MM.1S (cell line): ENCODE measurements around the gene ECE1.
A peak's percentile ranks its signal among the peaks of the same experiment; 100 is the strongest.
"Not testable (repeated sequence)": the region's sequence is repeated elsewhere in the genome, so short reads cannot be mapped to it uniquely, and the experiment has no call there.

Experiments
- DNase-seq: peaks from one replicate; pipeline ENCODE4 v3.0.0-alpha.2; 2015
- H2AFZ ChIP-seq: fragments of 300-600 bp; sonication (generic); 2 replicates; pipeline ENCODE4 v1.6.0; 2016; ENCODE audit warnings: antibody characterized with exemption, low read length
- H3F3A ChIP-seq: fragments of 300-600 bp; sonication (generic); 2 replicates; pipeline ENCODE4 v1.6.1; 2016; ENCODE audit warnings: mild to moderate bottlenecking, antibody characterized with exemption, low read length, moderate library complexity, mixed read lengths; ENCODE audit not compliant: insufficient read depth
- H3K27ac ChIP-seq: fragments of 300-600 bp; sonication (generic); 2 replicates; pipeline ENCODE4 v1.5.1; 2016; ENCODE audit warnings: mild to moderate bottlenecking, low read length
- H3K27me3 ChIP-seq: fragments of 300-600 bp; sonication (generic); replicated peaks from 2 replicates; pipeline ENCODE4 v1.6.0; 2016; ENCODE audit warnings: low read length; ENCODE audit not compliant: insufficient read depth
- H3K36me3 ChIP-seq: fragments of 300-600 bp; sonication (generic); replicated peaks from 2 replicates; pipeline ENCODE4 v1.6.1; 2016; ENCODE audit warnings: mild to moderate bottlenecking, low read length, mixed read lengths; ENCODE audit not compliant: insufficient read depth
- H3K4me1 ChIP-seq: fragments of 300-600 bp; sonication (generic); 2 replicates; pipeline ENCODE4 v1.6.1; 2016; ENCODE audit warnings: low read length, mixed read lengths
- H3K4me2 ChIP-seq: fragments of 300-600 bp; sonication (generic); 2 replicates; pipeline ENCODE4 v1.6.0; 2016; ENCODE audit warnings: low read depth, low read length
- H3K4me3 ChIP-seq: fragments of 300-600 bp; sonication (generic); 2 replicates; pipeline ENCODE4 v1.5.1; 2016; ENCODE audit warnings: low read length, mixed read lengths
- H3K79me2 ChIP-seq: fragments of 300-600 bp; sonication (generic); 2 replicates; pipeline ENCODE4 v1.6.1; 2016; ENCODE audit warnings: mixed run types, low read length, mixed read lengths
- H3K9ac ChIP-seq: fragments of 300-600 bp; sonication (generic); 2 replicates; pipeline ENCODE4 v1.6.1; 2016; ENCODE audit warnings: low read length, mixed read lengths
- H3K9me2 ChIP-seq: fragments of 300-600 bp; sonication (generic); replicated peaks from 2 replicates; pipeline ENCODE4 v1.6.1; 2016; ENCODE audit warnings: mild to moderate bottlenecking, low read length, mixed read lengths; ENCODE audit not compliant: insufficient read depth
- H3K9me3 ChIP-seq: fragments of 300-600 bp; sonication (generic); replicated peaks from 2 replicates; pipeline ENCODE4 v1.6.1; 2016; ENCODE audit warnings: mild to moderate bottlenecking, low read length, mixed read lengths; ENCODE audit not compliant: insufficient read depth
- H4K20me1 ChIP-seq: fragments of 300-600 bp; sonication (generic); 2 replicates; pipeline ENCODE4 v1.6.1; 2016; ENCODE audit warnings: mild to moderate bottlenecking, low read length, moderate library complexity, mixed read lengths; ENCODE audit not compliant: insufficient read depth
- EZH2 ChIP-seq: fragments of 300-600 bp; sonication (generic); optimal IDR thresholded peaks from 2 replicates; pipeline ENCODE3; 2017; ENCODE audit warnings: low read depth, mild to moderate bottlenecking, antibody characterized with exemption, low read length, mixed read lengths
- EZH2phosphoT487 ChIP-seq: fragments of 300-600 bp; sonication (generic); IDR thresholded peaks from 2 replicates; pipeline ENCODE4 v1.6.1; 2018; ENCODE audit warnings: antibody characterized with exemption, low read length
- TF ChIP-seq, protein P1 (sequence below): fragments of 300-600 bp; sonication (generic); IDR thresholded peaks from 2 replicates; pipeline ENCODE4 v1.5.1; 2016; ENCODE audit warnings: antibody characterized with exemption, low read length, mixed read lengths

The ECE1 gene

DNA sequence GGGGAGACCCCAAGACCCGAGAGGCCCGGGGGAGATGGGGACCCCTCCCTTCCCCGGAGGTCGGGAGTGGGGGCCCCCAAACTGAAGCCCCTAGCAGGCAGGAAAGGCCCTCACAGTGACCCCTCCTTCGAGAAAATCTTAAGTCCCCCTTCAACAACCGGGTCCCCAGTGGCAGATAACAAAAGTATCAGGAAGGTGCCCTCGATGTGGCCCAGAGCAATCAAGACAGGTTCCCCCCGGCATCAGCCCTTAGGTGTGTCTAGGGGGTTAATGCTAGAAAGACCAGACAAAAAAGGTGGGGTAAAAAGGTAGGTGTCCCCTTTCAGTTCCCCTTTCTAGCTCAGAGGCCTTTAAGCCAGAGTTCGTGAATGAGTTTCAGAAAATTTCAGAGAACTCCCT is 282 bp upstream of the ECE1 start:
- no peak for TF ChIP-seq EZH2
- no peak for TF ChIP-seq EZH2phosphoT487
- TF ChIP-seq, protein P1, sequence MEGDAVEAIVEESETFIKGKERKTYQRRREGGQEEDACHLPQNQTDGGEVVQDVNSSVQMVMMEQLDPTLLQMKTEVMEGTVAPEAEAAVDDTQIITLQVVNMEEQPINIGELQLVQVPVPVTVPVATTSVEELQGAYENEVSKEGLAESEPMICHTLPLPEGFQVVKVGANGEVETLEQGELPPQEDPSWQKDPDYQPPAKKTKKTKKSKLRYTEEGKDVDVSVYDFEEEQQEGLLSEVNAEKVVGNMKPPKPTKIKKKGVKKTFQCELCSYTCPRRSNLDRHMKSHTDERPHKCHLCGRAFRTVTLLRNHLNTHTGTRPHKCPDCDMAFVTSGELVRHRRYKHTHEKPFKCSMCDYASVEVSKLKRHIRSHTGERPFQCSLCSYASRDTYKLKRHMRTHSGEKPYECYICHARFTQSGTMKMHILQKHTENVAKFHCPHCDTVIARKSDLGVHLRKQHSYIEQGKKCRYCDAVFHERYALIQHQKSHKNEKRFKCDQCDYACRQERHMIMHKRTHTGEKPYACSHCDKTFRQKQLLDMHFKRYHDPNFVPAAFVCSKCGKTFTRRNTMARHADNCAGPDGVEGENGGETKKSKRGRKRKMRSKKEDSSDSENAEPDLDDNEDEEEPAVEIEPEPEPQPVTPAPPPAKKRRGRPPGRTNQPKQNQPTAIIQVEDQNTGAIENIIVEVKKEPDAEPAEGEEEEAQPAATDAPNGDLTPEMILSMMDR, result no peak
- H3K9me2 ChIP-seq, result no peaks in the 10 kb centered on the region
- H3K4me3 ChIP-seq, result peak overlapping the region; percentile 66
- peaks cover 41% of the 10 kb centered on the region for H3K4me1 ChIP-seq
- H3K4me2 ChIP-seq, result peak overlapping the region; percentile 91
- peak overlapping the region; percentile 84 for H3K27ac ChIP-seq
- peaks cover 36% of the 10 kb centered on the region for H3K79me2 ChIP-seq
- peak; percentile 68 for DNase-seq
- peak overlapping the region; percentile 53 for H2AFZ ChIP-seq
- no peaks in the 10 kb centered on the region for H3K27me3 ChIP-seq
- H3K36me3 ChIP-seq, result no peaks in the 10 kb centered on the region
- no peaks in the 10 kb centered on the region for H3K9me3 ChIP-seq
- H3K9ac ChIP-seq, result peak overlapping the region; percentile 81
- H3F3A ChIP-seq, result peaks cover 44% of the 10 kb centered on the region
- no peaks in the 10 kb centered on the region for H4K20me1 ChIP-seq

DNA sequence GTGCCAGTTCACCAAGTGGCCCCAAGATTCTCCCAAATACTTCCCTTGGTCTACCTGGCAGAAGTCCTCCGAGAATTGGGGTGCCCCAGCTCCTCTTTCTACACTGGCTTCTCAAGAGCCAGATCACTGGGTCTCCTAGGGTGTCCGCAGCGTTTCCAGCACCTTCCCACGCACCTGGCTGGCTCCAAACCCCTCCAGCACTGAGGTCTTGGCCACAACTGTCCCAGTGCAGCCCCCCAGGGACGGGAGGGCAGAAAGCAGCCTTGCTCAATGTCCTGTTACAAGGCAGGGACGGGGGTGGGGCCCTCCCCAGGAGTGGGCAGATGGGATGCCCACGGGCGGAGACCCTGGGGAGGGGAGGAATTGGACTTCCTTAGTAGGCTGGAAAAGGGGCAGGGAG is 1.1 kb downstream of the ECE1 start:
- no peak for TF ChIP-seq EZH2
- TF ChIP-seq, protein P1, result no peak
- no peak for TF ChIP-seq EZH2phosphoT487
- H3K27me3 ChIP-seq, result no peaks in the 10 kb centered on the region
- H4K20me1 ChIP-seq, result no peaks in the 10 kb centered on the region
- no peaks in the 10 kb centered on the region for H3K9me2 ChIP-seq
- peaks cover 36% of the 10 kb centered on the region for H3K79me2 ChIP-seq
- peak overlapping the region; percentile 50; the same call in 1 of the 2 replicates for H3K9ac ChIP-seq
- peak overlapping the region; percentile 46; the same call in 1 of the 2 replicates for H2AFZ ChIP-seq
- DNase-seq, result no peak
- no peaks in the 10 kb centered on the region for H3K9me3 ChIP-seq
- H3K4me1 ChIP-seq, result peaks cover 32% of the 10 kb centered on the region
- H3F3A ChIP-seq, result peaks cover 32% of the 10 kb centered on the region
- H3K4me3 ChIP-seq, result peak overlapping the region; percentile 73
- H3K36me3 ChIP-seq, result no peaks in the 10 kb centered on the region
- no peak overlapping the region for H3K27ac ChIP-seq
- peak overlapping the region; percentile 81 for H3K4me2 ChIP-seq

DNA sequence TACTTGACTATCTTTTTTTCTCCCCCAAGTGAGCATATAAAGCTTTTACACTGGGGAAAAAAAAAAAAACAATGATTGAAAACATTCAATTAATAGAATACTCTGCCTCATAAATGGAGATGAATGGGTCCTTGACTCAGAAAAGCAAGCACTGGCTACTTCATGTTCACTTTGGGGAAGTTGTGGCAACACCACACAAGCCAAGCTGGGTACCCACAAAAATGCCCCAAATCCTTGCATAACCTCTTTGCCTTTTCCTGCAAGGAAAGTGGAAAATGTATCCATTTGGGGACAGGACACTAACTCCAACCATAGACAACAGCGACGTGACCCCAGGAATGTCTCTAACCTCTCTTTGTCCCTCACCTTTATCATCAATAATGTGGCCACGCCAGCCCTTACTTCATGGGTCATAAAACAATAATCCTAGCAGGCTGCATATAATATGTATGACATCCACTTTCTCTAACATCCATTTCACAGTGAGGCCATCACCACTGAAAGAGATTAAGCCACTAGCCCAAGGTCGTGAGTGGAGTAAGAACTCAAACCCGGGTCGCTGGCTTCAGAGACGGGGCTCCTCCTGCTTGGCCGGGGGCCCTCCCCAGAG is 2.3 kb downstream of the ECE1 start:
- Histone ChIP-seq H2AFZ (no peak overlapping the region), H3K4me2 (no peak overlapping the region), H3F3A (peaks cover 21% of the 10 kb centered on the region), H3K9me2 (no peaks in the 10 kb centered on the region), H3K27ac (no peak overlapping the region), H3K9me3 (no peaks in the 10 kb centered on the region), H3K27me3 (no peaks in the 10 kb centered on the region), H3K9ac (no peak overlapping the region), H3K4me3 (no peak overlapping the region), H3K79me2 (peaks cover 36% of the 10 kb centered on the region), H3K4me1 (peaks cover 28% of the 10 kb centered on the region), H4K20me1 (no peaks in the 10 kb centered on the region), H3K36me3 (no peaks in the 10 kb centered on the region)
- TF ChIP-seq EZH2, result no peak
- TF ChIP-seq EZH2phosphoT487, result no peak
- TF ChIP-seq, protein P1, result no peak
- no peak for DNase-seq

DNA sequence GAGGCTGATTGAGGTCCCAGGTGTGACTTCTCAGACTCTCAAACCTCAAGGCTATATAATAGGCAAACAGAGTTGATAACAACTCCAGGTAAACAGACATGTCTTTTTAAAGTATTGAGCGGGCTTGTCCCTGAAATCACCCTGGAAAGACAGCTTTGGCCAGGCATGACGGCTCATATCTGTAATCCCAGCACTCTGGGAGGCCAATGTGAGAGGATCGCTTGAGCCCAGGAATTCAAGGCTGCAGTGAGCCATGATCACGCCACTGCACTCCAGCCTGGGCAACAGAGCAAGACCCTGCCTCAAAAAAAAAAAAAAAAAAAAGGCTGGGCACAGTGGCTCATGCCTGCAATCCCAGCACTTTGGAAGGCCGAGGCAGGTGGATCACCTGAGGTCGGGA is 4.9 kb downstream of the ECE1 start:
- not testable (repeated sequence) for H3K4me1 ChIP-seq, H3K27ac ChIP-seq, H3K4me2 ChIP-seq, H3K27me3 ChIP-seq, H4K20me1 ChIP-seq, H3K36me3 ChIP-seq, H3F3A ChIP-seq, H3K9ac ChIP-seq, H2AFZ ChIP-seq, H3K4me3 ChIP-seq, H3K9me2 ChIP-seq, DNase-seq, H3K9me3 ChIP-seq
- peaks cover 23% of the 10 kb centered on the region for H3K79me2 ChIP-seq
